Calu3 (cell line): ENCODE data around the gene TOR1AIP1. TPM values are rescaled to one million over a fixed set of nuclear protein-coding genes. Genes with fewer than 3 reads are reported as not detected.
A peak's percentile ranks its signal among the peaks of the same experiment; 100 is the strongest.

Source experiments
- BruUV-seq: library from RNA; stranded (reverse); fragments of 400-500 nt; replicated peaks from 2 replicates; lab custom pipeline; 2021; lab: Mats Ljungman, UMichigan
- CTCF ChIA-PET: fragments of 300-600 bp; sonication (Branson Sonifier 250); formaldehyde crosslinking; loops from one replicate; lab custom pipeline; 2022; ENCODE audit warnings: antibody characterized with exemption; lab: Charles Lee
- DNase-seq: peaks from one replicate; pipeline ENCODE4 v3.0.0; 2022
- H3K27ac Mint-ChIP-seq: one replicate; pipeline ENCODE4 v1.8.0; 2022; ENCODE audit warnings: mixed read lengths; ENCODE audit not compliant: unreplicated experiment
- H3K27me3 Mint-ChIP-seq: one replicate; pipeline ENCODE4 v1.8.0; 2022; ENCODE audit warnings: mixed read lengths; ENCODE audit not compliant: unreplicated experiment
- H3K36me3 Mint-ChIP-seq: one replicate; pipeline ENCODE4 v1.8.0; 2022; ENCODE audit warnings: mild to moderate bottlenecking, moderate library complexity, mixed read lengths; ENCODE audit not compliant: insufficient read depth, unreplicated experiment
- H3K4me1 Mint-ChIP-seq: one replicate; pipeline ENCODE4 v1.8.0; 2022; ENCODE audit warnings: mild to moderate bottlenecking, low read depth, mixed read lengths; ENCODE audit not compliant: unreplicated experiment
- H3K4me3 Mint-ChIP-seq: one replicate; pipeline ENCODE4 v1.8.0; 2022; ENCODE audit warnings: mild to moderate bottlenecking, low read depth, moderate library complexity, mixed read lengths; ENCODE audit not compliant: unreplicated experiment
- H3K9me3 Mint-ChIP-seq: one replicate; pipeline ENCODE4 v1.8.0; 2022; ENCODE audit warnings: low read depth, mixed read lengths; ENCODE audit not compliant: unreplicated experiment
- CTCF ChIP-seq: fragments of 200-600 bp; IDR thresholded peaks from one replicate; pipeline ENCODE4 v1.8.0; 2022; ENCODE audit warnings: antibody characterized with exemption; ENCODE audit not compliant: unreplicated experiment
- intact Hi-C: fragments of 100-400 bp; cut with micrococcal nuclease; formaldehyde crosslinking; loops from one replicate; pipeline ENCODE4 v1.10.0; 2022; ENCODE audit not compliant: unreplicated experiment
- total RNA-seq: library from RNA; stranded (reverse); gene quantifications from 2 replicates; pipeline ENCODE4 v1.2.3, GENCODE V29; 2022

Gene TOR1AIP1
- total RNA-seq, 1 experiment from 2014 or later, result 46.7 TPM

GRCh38 chr1:179951383-179952144, 69.5 kb downstream of the TOR1AIP1 start:
- TF ChIP-seq CTCF, result no peak
- Mint-ChIP-seq H3K27me3 (no peaks in the 10 kb centered on the region), H3K27ac (no peak overlapping the region), H3K36me3 (peaks cover 22% of the 10 kb centered on the region), H3K9me3 (no peaks in the 10 kb centered on the region), H3K4me1 (peaks cover 8% of the 10 kb centered on the region), H3K4me3 (no peak overlapping the region)
- no TSS peak for BruUV-seq
- DNase-seq, result no peak
- intact Hi-C loops, result loop anchor here (10.0 kb wide), 2 partner anchors 213 to 247 kb away; no protein-coding TSS in a partner anchor
- CTCF ChIA-PET, result no interaction called here

GRCh38 chr1:179952186-179952585, 70.1 kb downstream of the TOR1AIP1 start:
- Mint-ChIP-seq H3K9me3 (no peaks in the 10 kb centered on the region), H3K4me3 (no peak overlapping the region), H3K27me3 (no peaks in the 10 kb centered on the region), H3K4me1 (peaks cover 8% of the 10 kb centered on the region), H3K36me3 (peaks cover 22% of the 10 kb centered on the region), H3K27ac (no peak overlapping the region)
- no peak for TF ChIP-seq CTCF
- BruUV-seq, result no TSS peak
- CTCF ChIA-PET, result no interaction called here
- intact Hi-C loops, result loop anchor here (10.0 kb wide), 2 partner anchors 213 to 247 kb away; no protein-coding TSS in a partner anchor
- DNase-seq, result no peak

GRCh38 chr1:179953974-179954492, 71.9 kb downstream of the TOR1AIP1 start:
- Mint-ChIP-seq H3K27me3 (no peaks in the 10 kb centered on the region), H3K9me3 (no peaks in the 10 kb centered on the region), H3K4me3 (peak overlapping the region; percentile 73), H3K27ac (peak overlapping the region; percentile 71), H3K36me3 (peaks cover 22% of the 10 kb centered on the region), H3K4me1 (peaks cover 8% of the 10 kb centered on the region)
- CTCF ChIA-PET, result interaction anchor here (1.5 to 1.8 kb wide), 2 partner anchors 36 to 139 kb away, joined by 3 to 6 read pairs; no protein-coding TSS in a partner anchor
- TF ChIP-seq CTCF, result no peak
- intact Hi-C loops, result loop anchor here (2.0 to 10.0 kb wide), 5 partner anchors 23 to 249 kb away; partner anchors contain the start of gene TOR1AIP1
- no peak for DNase-seq
- BruUV-seq, result no TSS peak

- DNase-seq, result peak; percentile 99
- no peaks in the 10 kb centered on the region for H3K27me3 Mint-ChIP-seq
- no peak for TF ChIP-seq CTCF
- CTCF ChIA-PET, result interaction anchor here (1.0 to 1.8 kb wide), 3 partner anchors 37 to 849 kb away, joined by 3 to 6 read pairs (median 3); no protein-coding TSS in a partner anchor
- no TSS peak for BruUV-seq
- intact Hi-C loops, result loop anchor here (2.0 to 10.0 kb wide), 5 partner anchors 24 to 250 kb away; partner anchors contain the start of gene TOR1AIP1
- H3K36me3 Mint-ChIP-seq, result peaks cover 22% of the 10 kb centered on the region
- no peaks in the 10 kb centered on the region for H3K9me3 Mint-ChIP-seq
- H3K4me3 Mint-ChIP-seq, result peak within 1 kb of the TSS; percentile 73
- H3K4me1 Mint-ChIP-seq, result peaks cover 8% of the 10 kb centered on the region
- peak within 1 kb of the TSS; percentile 71 for H3K27ac Mint-ChIP-seq
Measured at GRCh38 chr1:179954493-179955286, 72.6 kb downstream of the TOR1AIP1 start, which contains the start of gene CEP350. Gene CEP350 (plus strand): TSS chr1:179954810. CDS start chr1:179986182, 31,372 bp downstream.
